Measurements from ENCODE around the gene PACRG.

GRCh38 chr6:162952423-162952822 is 224.6 kb downstream of the PACRG start:
- no peak for TF ChIP-seq POLR2A (IDR thresholded peaks at IDR 0.05)
- no peak for TF ChIP-seq CTCF (IDR thresholded peaks at IDR 0.05 in 4 of 5, conservative IDR thresholded peaks at IDR 0.05 in 1 of 5)

Measured in gastrocnemius medialis (tissue), 4 donors.